Tibial nerve (tissue), 4 donors: ENCODE results near the gene SNCG. TPM values are rescaled to one million over a fixed set of nuclear protein-coding genes. Genes with fewer than 3 reads are reported as not detected.
A peak's percentile ranks its signal among the peaks of the same experiment; 100 is the strongest.
"Not testable (repeated sequence)": the region's sequence is repeated elsewhere in the genome, so short reads cannot be mapped to it uniquely, and the experiment has no call there.

Experiments
- DNase-seq, 2 donors: peaks; one replicate each; pipeline ENCODE4 v3.0.0-alpha.2; 2019; ENCODE audit warnings: low spot score in 2 of 2
- H3K27ac ChIP-seq, 4 donors: fragments of 200-600 bp; sonication (generic) in 3 of 4; one replicate each; pipeline ENCODE4 v1.5.1; 2017 to 2019; ENCODE audit warnings: mild to moderate bottlenecking in 1 of 4
- H3K27me3 ChIP-seq, 2 donors: fragments of 200-600 bp; sonication (generic) in 1 of 2; one replicate each; pipeline versions ENCODE4 v1.5.1 to v1.6.0; 2017 to 2019
- H3K36me3 ChIP-seq, 3 donors: fragments of 200-600 bp; sonication (generic); one replicate each; pipeline ENCODE4 v1.5.1; 2018 to 2019
- H3K4me1 ChIP-seq, 4 donors: fragments of 200-600 bp; sonication (generic) in 3 of 4; one replicate each; pipeline ENCODE4 v1.5.1; 2017 to 2019
- H3K4me3 ChIP-seq, 4 donors: fragments of 200-600 bp; sonication (generic) in 3 of 4; one replicate each; pipeline ENCODE4 v1.5.1; 2017 to 2019; ENCODE audit warnings: mild to moderate bottlenecking in 1 of 4, moderate library complexity in 1 of 4
- H3K9me3 ChIP-seq, 4 donors: fragments of 200-600 bp; sonication (generic) in 3 of 4; one replicate each; pipeline ENCODE4 v1.5.1; 2017 to 2019
- CTCF ChIP-seq, 5 experiments: fragments of 200-600 bp in 3 of 5; fragments of 450-650 bp in 2 of 5; sonication (generic) in 3 of 5; IDR thresholded peaks; one replicate each; pipeline ENCODE4 v1.5.1; 2016 to 2019; ENCODE audit warnings: antibody characterized with exemption in 5 of 5, mild to moderate bottlenecking in 3 of 5, moderate library complexity in 2 of 5
- EP300 ChIP-seq, 2 donors: sonication (generic); formaldehyde crosslinking; IDR thresholded peaks; one replicate each; pipeline ENCODE4 v1.6.1; 2017; ENCODE audit warnings: antibody characterized with exemption in 2 of 2, mild to moderate bottlenecking in 1 of 2
- POLR2A ChIP-seq, 2 donors: fragments of 450-650 bp; IDR thresholded peaks; one replicate each; pipeline ENCODE4 v1.6.1; 2017; ENCODE audit warnings: antibody characterized with exemption in 2 of 2, mild to moderate bottlenecking in 2 of 2, moderate library complexity in 2 of 2
- WGBS, 2 donors: methylation state at CpG; one replicate each; pipeline ENCODE4 v1.1.5; 2018; 5-methylcytosine and 5-hydroxymethylcytosine counted together
- small RNA-seq: library from RNA; depleted of rRNA; stranded (forward); fragments of <200 nt; gene quantifications from one replicate; pipeline ENCODE3, GENCODE V24; 2016
- total RNA-seq, 4 donors: library from RNA; depleted of rRNA; stranded (reverse); fragments of >200 nt; gene quantifications; one replicate each; pipeline ENCODE4 v1.1.0, GENCODE V29; 2016

Gene SNCG
- total RNA-seq, 4 donors from 2014 or later = 86.1 to 213 (median 119) TPM

DNA sequence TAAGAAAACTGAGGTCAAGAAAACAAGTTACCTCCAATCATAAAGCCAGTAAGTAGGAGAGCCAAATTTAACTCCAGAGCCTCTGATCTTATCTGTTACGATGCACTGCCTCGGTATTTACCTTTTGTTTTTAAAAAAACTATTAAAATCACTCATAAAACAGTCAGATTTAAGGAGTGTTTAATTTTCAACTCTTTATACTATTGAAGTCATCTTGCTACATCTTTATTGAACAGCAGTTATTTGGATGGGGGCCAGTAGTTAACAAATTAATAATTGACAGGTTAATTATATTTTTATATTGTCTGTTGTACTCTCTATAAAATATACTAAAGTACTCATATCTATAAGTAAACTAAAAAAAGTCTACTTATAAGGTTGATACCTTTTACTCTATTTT is 34.5 kb downstream of the SNCG start:
- Histone ChIP-seq H3K9me3 (no peaks in the 10 kb centered on the region), H3K4me3 (no peak overlapping the region), H3K27me3 (no peaks in the 10 kb centered on the region), H3K4me1 (peaks cover 0 to 9% (median 0%) of the 10 kb centered on the region in 4 donors), H3K27ac (no peak overlapping the region), H3K36me3 (peaks cover 0 to 53% (median 0%) of the 10 kb centered on the region in 3 donors)
- no peak for DNase-seq
- TF ChIP-seq EP300 (IDR thresholded peaks at IDR 0.05) = no peak
- no peak for TF ChIP-seq POLR2A (IDR thresholded peaks at IDR 0.05)
- no peak for TF ChIP-seq CTCF (IDR thresholded peaks at IDR 0.05)
- WGBS, 2 donors = 85 to 86% methylated on average over 2 of the region's 2 CpGs

- H3K36me3 ChIP-seq = peaks cover 0 to 23% (median 0%) of the 10 kb centered on the region in 3 donors
- WGBS, 2 donors = 61 to 64% methylated on average over 6 of the region's 6 CpGs
These were observed 41.5 kb downstream of the SNCG start for GRCh38 chr10:86999802-87000403.

DNA sequence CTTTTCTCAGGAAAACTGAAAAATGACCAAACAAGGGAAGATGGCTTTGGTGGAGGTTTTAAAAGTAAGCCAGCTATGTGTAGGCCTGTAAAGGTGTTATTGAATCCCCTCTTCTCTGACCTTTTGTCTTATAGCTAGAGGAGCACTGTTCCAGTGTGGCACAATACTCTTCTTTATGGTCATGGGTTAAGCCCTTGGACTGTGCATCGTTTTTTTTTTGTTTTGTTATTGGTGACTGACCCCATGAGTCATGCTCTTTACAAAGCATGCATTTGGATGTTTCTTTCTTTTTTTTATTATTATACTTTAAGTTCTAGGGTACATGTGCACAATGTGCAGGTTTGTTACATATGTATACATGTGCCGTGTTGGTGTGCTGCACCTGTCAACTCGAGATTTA is 42.1 kb downstream of the SNCG start:
- H3K27ac ChIP-seq = peak overlapping the region in 1 of 4 donors; percentile 50
- WGBS, 2 donors = 61 to 63% methylated on average over 3 of the region's 3 CpGs
- no peaks in the 10 kb centered on the region for H3K4me1 ChIP-seq
- no peaks in the 10 kb centered on the region for H3K9me3 ChIP-seq
- TF ChIP-seq EP300 (IDR thresholded peaks at IDR 0.05) (no peak), CTCF (IDR thresholded peaks at IDR 0.05) (no peak), POLR2A (IDR thresholded peaks at IDR 0.05) (no peak)
- peaks cover 0 to 20% (median 0%) of the 10 kb centered on the region in 3 donors for H3K36me3 ChIP-seq
- DNase-seq = no peak
- no peak overlapping the region for H3K4me3 ChIP-seq
- no peaks in the 10 kb centered on the region for H3K27me3 ChIP-seq

More at GRCh38 chr10:86999802-87000403, 41.5 kb downstream of the SNCG start:
- not testable (repeated sequence) for H3K4me1 ChIP-seq, H3K27me3 ChIP-seq, H3K4me3 ChIP-seq, DNase-seq, H3K9me3 ChIP-seq
- peak overlapping the region in 1 of 4 donors; percentile 50 for H3K27ac ChIP-seq

GRCh38 chr10:87007124-87007523 is 48.7 kb downstream of the SNCG start:
- WGBS, 2 donors = 13 to 33% methylated on average over 1 of the region's 1 CpG
- H3K4me3 ChIP-seq, DNase-seq, H3K4me1 ChIP-seq, H3K9me3 ChIP-seq, H3K27ac ChIP-seq, H3K27me3 ChIP-seq: not testable (repeated sequence)
- peaks cover 0 to 22% (median 0%) of the 10 kb centered on the region in 3 donors for H3K36me3 ChIP-seq

DNA sequence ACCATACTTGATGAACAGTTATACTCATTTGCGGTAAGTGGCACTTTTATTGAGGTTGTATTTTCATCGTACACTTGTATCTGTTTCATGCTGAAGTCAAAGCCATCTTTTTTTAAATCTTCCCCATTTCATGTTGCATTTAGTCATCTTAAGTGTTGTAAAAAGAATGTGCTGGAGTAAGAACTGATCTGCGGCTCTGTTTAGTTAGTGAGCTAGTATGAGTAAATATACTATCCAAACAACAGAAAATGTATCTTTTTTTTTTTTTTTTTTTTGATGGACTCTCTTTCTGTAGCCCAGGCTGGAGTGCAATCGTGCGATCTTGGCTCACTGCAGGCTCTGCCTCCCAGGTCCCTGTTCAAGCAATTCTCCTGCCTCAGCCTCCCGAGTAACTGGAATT is 49.3 kb downstream of the SNCG start:
- H3K4me1 ChIP-seq, H3K9me3 ChIP-seq, DNase-seq, H3K27ac ChIP-seq, H3K4me3 ChIP-seq, H3K27me3 ChIP-seq: not testable (repeated sequence)
- 92 to 93% methylated on average over 5 to 6 of the region's 6 CpGs for WGBS, 2 donors
- H3K36me3 ChIP-seq = peaks cover 0 to 22% (median 0%) of the 10 kb centered on the region in 3 donors

DNA sequence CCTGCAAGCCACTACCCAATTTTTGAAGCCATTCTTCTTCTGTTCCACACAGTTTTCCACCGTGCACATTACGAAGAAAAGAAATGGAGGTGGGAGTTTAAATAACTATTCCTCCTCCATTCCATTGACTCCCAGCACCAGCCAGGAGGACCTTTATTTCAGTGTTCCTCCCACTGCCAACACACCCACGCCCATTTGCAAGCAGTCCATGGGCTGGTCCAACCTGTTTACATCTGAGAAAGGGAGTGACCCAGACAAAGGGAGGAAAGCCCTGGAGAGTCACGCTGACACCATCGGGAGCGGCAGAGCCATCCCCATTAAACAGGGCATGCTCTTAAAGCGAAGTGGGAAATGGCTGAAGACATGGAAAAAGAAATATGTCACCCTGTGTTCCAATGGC is 49.9 kb downstream of the SNCG start:
- not testable (repeated sequence) for H3K9me3 ChIP-seq, H3K27ac ChIP-seq, H3K4me1 ChIP-seq, H3K27me3 ChIP-seq, H3K4me3 ChIP-seq, DNase-seq
- WGBS, 2 donors = 88 to 94% methylated on average over 7 of the region's 7 CpGs
- H3K36me3 ChIP-seq = peaks cover 0 to 22% (median 0%) of the 10 kb centered on the region in 3 donors

DNA sequence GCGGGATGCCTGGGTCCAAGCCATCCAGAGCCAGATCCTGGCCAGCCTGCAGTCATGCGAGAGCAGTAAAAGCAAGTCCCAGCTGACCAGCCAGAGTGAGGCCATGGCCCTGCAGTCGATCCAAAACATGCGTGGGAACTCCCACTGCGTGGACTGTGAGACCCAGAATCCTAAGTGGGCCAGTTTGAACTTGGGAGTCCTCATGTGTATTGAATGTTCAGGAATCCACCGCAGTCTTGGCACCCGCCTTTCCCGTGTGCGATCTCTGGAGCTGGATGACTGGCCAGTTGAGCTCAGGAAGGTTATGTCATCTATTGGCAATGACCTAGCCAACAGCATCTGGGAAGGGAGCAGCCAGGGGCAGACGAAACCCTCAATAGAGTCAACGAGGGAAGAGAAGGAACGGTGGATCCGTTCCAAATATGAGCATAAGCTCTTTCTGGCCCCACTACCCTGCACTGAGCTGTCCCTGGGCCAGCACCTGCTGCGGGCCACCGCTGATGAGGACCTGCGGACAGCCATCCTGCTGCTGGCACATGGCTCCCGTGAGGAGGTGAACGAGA is 50.8 kb downstream of the SNCG start:
- 84 to 86% methylated on average over 4 to 17 of the region's 18 CpGs for WGBS, 2 donors
- DNase-seq = peak in 1 of 2 donors; percentile 5

More for the DNA sequence above, 50.8 kb downstream of the SNCG start:
- peaks cover 0 to 22% (median 0%) of the 10 kb centered on the region in 3 donors for H3K36me3 ChIP-seq
- not testable (repeated sequence) for H3K9me3 ChIP-seq, H3K27me3 ChIP-seq, H3K4me1 ChIP-seq, H3K27ac ChIP-seq, H3K4me3 ChIP-seq

Small RNAs within 50 kb of the gene (small RNA-seq; reads per million reads assigned to genes)
- gene BMS1P3 = not detected

Other genes starting within 250 kb of the SNCG start
- gene BMPR1A, start 202.0 kb upstream of the SNCG start, total RNA-seq = 10 to 100 TPM; 35.7 to 51.3 (median 42.8) TPM
- gene MMRN2, start 984 bp upstream of the SNCG start, total RNA-seq = 10 to 100 TPM; 27.6 to 81.2 (median 61.9) TPM
- gene ADIRF, start 9.9 kb downstream of the SNCG start, total RNA-seq = 1,000 to 10,000 TPM in 2 of 4 donors, 100 to 1,000 TPM in 2; 703 to 1,895 (median 1,121) TPM
- not detected for gene FAM25A, start 61.7 kb downstream of the SNCG start, total RNA-seq
- gene GLUD1, start 136.2 kb downstream of the SNCG start, total RNA-seq = 100 to 1,000 TPM; 204 to 241 (median 223) TPM
- gene SHLD2, start 136.6 kb downstream of the SNCG start, total RNA-seq = 10 to 100 TPM; 14.1 to 39.6 (median 28.6) TPM